MM.1S (cell line): Measurements from ENCODE around the gene KCNIP4.

Experiments
- DNase-seq: peaks from one replicate; pipeline ENCODE4 v3.0.0-alpha.2; 2015
- H2AFZ ChIP-seq: fragments of 300-600 bp; sonication (generic); 2 replicates; pipeline ENCODE4 v1.6.0; 2016; ENCODE audit warnings: antibody characterized with exemption, low read length
- H3F3A ChIP-seq: fragments of 300-600 bp; sonication (generic); 2 replicates; pipeline ENCODE4 v1.6.1; 2016; ENCODE audit warnings: mild to moderate bottlenecking, antibody characterized with exemption, low read length, moderate library complexity, mixed read lengths; ENCODE audit not compliant: insufficient read depth
- H3K27ac ChIP-seq: fragments of 300-600 bp; sonication (generic); 2 replicates; pipeline ENCODE4 v1.5.1; 2016; ENCODE audit warnings: mild to moderate bottlenecking, low read length
- H3K27me3 ChIP-seq: fragments of 300-600 bp; sonication (generic); replicated peaks from 2 replicates; pipeline ENCODE4 v1.6.0; 2016; ENCODE audit warnings: low read length; ENCODE audit not compliant: insufficient read depth
- H3K36me3 ChIP-seq: fragments of 300-600 bp; sonication (generic); replicated peaks from 2 replicates; pipeline ENCODE4 v1.6.1; 2016; ENCODE audit warnings: mild to moderate bottlenecking, low read length, mixed read lengths; ENCODE audit not compliant: insufficient read depth
- H3K4me1 ChIP-seq: fragments of 300-600 bp; sonication (generic); 2 replicates; pipeline ENCODE4 v1.6.1; 2016; ENCODE audit warnings: low read length, mixed read lengths
- H3K4me2 ChIP-seq: fragments of 300-600 bp; sonication (generic); 2 replicates; pipeline ENCODE4 v1.6.0; 2016; ENCODE audit warnings: low read depth, low read length
- H3K4me3 ChIP-seq: fragments of 300-600 bp; sonication (generic); 2 replicates; pipeline ENCODE4 v1.5.1; 2016; ENCODE audit warnings: low read length, mixed read lengths
- H3K79me2 ChIP-seq: fragments of 300-600 bp; sonication (generic); 2 replicates; pipeline ENCODE4 v1.6.1; 2016; ENCODE audit warnings: mixed run types, low read length, mixed read lengths
- H3K9ac ChIP-seq: fragments of 300-600 bp; sonication (generic); 2 replicates; pipeline ENCODE4 v1.6.1; 2016; ENCODE audit warnings: low read length, mixed read lengths
- H3K9me2 ChIP-seq: fragments of 300-600 bp; sonication (generic); replicated peaks from 2 replicates; pipeline ENCODE4 v1.6.1; 2016; ENCODE audit warnings: mild to moderate bottlenecking, low read length, mixed read lengths; ENCODE audit not compliant: insufficient read depth
- H3K9me3 ChIP-seq: fragments of 300-600 bp; sonication (generic); replicated peaks from 2 replicates; pipeline ENCODE4 v1.6.1; 2016; ENCODE audit warnings: mild to moderate bottlenecking, low read length, mixed read lengths; ENCODE audit not compliant: insufficient read depth
- H4K20me1 ChIP-seq: fragments of 300-600 bp; sonication (generic); 2 replicates; pipeline ENCODE4 v1.6.1; 2016; ENCODE audit warnings: mild to moderate bottlenecking, low read length, moderate library complexity, mixed read lengths; ENCODE audit not compliant: insufficient read depth
- CTCF ChIP-seq: fragments of 300-600 bp; sonication (generic); IDR thresholded peaks from 2 replicates; pipeline ENCODE4 v1.5.1; 2016; ENCODE audit warnings: antibody characterized with exemption, low read length, mixed read lengths
- EZH2 ChIP-seq: fragments of 300-600 bp; sonication (generic); optimal IDR thresholded peaks from 2 replicates; pipeline ENCODE3; 2017; ENCODE audit warnings: low read depth, mild to moderate bottlenecking, antibody characterized with exemption, low read length, mixed read lengths
- EZH2phosphoT487 ChIP-seq: fragments of 300-600 bp; sonication (generic); IDR thresholded peaks from 2 replicates; pipeline ENCODE4 v1.6.1; 2018; ENCODE audit warnings: antibody characterized with exemption, low read length

KCNIP4 gene

DNA sequence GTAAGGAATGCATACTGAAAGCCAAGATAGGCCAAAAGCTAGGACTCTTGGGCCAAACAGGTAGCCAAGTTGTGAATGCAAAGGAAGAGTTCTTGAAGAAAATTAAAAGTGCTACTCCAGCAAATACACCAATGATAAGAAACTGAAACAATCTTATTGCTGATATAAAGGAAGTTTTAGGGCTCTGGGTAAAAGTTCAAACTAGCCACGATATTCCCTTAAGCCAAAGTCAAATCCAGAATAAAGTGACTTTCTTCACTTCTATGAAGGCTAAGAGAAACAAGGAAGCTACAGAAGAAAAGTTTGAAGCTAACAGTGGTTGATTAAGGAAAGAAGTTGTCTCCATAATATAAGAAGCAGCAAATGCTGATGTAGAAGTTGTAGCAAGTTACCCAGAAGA is 850.7 kb downstream of the KCNIP4 start:
- Histone ChIP-seq H3K36me3 (no peaks in the 10 kb centered on the region), H3K27me3 (no peaks in the 10 kb centered on the region), H2AFZ (no peak overlapping the region), H3K9me2 (no peaks in the 10 kb centered on the region), H3K4me3 (no peak overlapping the region), H3K79me2 (no peaks in the 10 kb centered on the region), H3K4me2 (no peak overlapping the region), H3K9me3 (no peaks in the 10 kb centered on the region), H3F3A (no peaks in the 10 kb centered on the region), H4K20me1 (no peaks in the 10 kb centered on the region), H3K4me1 (no peaks in the 10 kb centered on the region), H3K9ac (no peak overlapping the region), H3K27ac (no peak overlapping the region)
- no peak for DNase-seq
- TF ChIP-seq EZH2: no peak
- TF ChIP-seq CTCF: no peak
- TF ChIP-seq EZH2phosphoT487: no peak

DNA sequence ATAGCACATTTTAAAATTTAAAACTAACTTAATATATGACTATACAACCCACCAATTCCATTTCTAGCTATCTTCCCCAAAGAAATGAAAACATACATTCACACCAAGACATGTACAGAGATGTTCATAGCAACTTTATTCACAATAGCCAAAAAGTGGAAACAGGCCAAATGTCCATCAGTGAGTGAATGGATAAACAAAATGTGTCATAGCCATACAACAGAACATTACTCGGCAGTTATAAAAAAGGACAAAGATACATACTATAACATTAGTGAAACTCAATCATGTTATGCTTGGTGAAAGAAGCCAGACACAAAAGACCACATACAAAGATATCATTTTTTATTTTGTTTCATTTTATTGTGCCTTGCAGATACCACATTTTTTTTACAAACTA is 851.5 kb downstream of the KCNIP4 start:
- Histone ChIP-seq H3K36me3 (no peaks in the 10 kb centered on the region), H3K9me3 (no peaks in the 10 kb centered on the region), H2AFZ (no peak overlapping the region), H3F3A (no peaks in the 10 kb centered on the region), H3K9me2 (no peaks in the 10 kb centered on the region), H3K4me2 (no peak overlapping the region), H3K79me2 (no peaks in the 10 kb centered on the region), H3K4me3 (no peak overlapping the region), H3K27me3 (no peaks in the 10 kb centered on the region), H3K4me1 (no peaks in the 10 kb centered on the region), H4K20me1 (no peaks in the 10 kb centered on the region), H3K27ac (no peak overlapping the region), H3K9ac (no peak overlapping the region)
- TF ChIP-seq EZH2: no peak
- TF ChIP-seq CTCF: no peak
- TF ChIP-seq EZH2phosphoT487: no peak
- DNase-seq: no peak

DNA sequence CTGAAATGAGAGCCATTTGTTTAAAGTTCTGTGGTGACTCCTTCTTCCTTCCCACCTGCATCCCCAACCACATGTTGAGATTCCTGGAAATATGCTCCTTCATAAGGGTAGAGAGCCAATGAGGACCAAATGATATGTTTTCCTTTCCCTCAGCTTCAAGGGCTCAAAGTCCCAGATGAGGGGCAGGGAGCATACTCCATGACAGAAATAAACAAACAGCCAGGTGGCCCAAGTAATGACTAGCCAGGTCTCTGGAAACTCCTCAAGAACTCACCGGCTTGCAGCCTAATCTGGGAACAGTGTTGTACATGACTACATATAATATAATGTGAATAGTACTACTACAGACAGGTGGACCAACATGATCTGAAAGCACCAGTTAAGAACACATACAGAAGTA is 856.0 kb downstream of the KCNIP4 start:
- Histone ChIP-seq H4K20me1 (no peaks in the 10 kb centered on the region), H3K4me2 (no peak overlapping the region), H3K79me2 (no peaks in the 10 kb centered on the region), H3K9me3 (no peaks in the 10 kb centered on the region), H3K4me3 (no peak overlapping the region), H3K4me1 (no peaks in the 10 kb centered on the region), H2AFZ (no peak overlapping the region), H3K27me3 (no peaks in the 10 kb centered on the region), H3K27ac (no peak overlapping the region), H3K9ac (no peak overlapping the region), H3K36me3 (no peaks in the 10 kb centered on the region), H3K9me2 (no peaks in the 10 kb centered on the region), H3F3A (no peaks in the 10 kb centered on the region)
- TF ChIP-seq EZH2phosphoT487: no peak
- DNase-seq: no peak

DNA sequence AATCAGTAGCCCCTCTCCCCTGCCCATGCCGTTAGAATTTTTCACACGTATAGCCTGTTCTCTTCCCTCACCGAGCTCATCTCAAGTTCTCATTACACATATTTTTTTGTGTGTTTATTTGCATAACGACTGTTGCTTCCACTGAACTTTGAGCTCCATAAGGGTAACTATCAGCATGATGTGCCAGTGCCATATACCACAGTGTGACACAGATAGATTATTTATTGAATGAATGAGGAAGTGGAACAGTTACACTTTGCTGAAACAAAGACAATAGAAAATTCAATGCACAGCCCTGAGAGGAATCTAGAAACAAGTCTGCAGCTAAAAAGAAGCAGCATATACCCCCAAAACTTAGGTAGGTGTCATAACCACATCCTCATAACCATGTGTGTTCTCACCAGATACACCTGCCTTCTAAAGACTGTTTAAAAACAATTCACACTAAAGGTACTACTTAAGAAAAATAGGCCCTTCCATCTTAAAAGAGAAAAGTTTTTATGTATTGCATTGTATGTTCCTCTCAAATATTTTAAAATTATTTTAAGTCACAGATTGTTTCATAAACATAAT is 858.4 kb downstream of the KCNIP4 start:
- Histone ChIP-seq H3K36me3 (no peaks in the 10 kb centered on the region), H3K4me3 (no peak overlapping the region), H3K9me2 (no peaks in the 10 kb centered on the region), H3K9me3 (no peaks in the 10 kb centered on the region), H3K4me2 (no peak overlapping the region), H3K27me3 (no peaks in the 10 kb centered on the region), H3K79me2 (no peaks in the 10 kb centered on the region), H4K20me1 (no peaks in the 10 kb centered on the region), H3K4me1 (no peaks in the 10 kb centered on the region), H3K27ac (no peak overlapping the region), H3F3A (no peaks in the 10 kb centered on the region), H2AFZ (no peak overlapping the region), H3K9ac (no peak overlapping the region)
- TF ChIP-seq CTCF (no peak), EZH2phosphoT487 (no peak), EZH2 (no peak)
- DNase-seq: no peak
